Raji (cell line): ENCODE data around the gene TLE7.

ENCODE experiments used
- POLR2A ChIP-seq: IDR thresholded peaks from 2 replicates; pipeline ENCODE4 v1.6.1; 2011; ENCODE audit warnings: low read depth, low read length, control low read depth; ENCODE audit not compliant: insufficient read depth

Gene TLE7

DNA sequence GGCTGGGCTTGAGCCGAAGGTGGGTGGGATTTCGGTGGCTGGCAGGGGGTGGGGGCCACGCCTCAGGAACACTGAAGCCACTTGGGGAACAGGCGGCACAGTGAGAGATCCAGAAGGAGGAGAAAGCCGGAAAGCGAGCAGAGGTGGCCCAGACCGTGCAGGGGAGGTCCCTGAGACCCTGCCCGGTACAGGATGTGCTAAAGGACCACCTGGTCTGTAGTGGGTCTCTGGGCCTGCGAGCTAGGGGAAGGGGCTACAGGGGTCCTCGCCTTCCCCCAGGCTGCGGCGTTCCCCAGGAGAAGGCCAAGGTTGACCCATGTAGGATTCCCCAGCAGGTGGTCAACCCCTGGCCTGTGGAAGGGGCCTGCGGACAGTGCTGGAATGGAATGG lies at the start of gene TLE7:
TSS of gene TLE7 (minus strand) at position 4 of the 390 bp plus-strand sequence. CDS start 8,730 bp downstream, outside the sequence.
- TF ChIP-seq POLR2A, result no peak

DNA sequence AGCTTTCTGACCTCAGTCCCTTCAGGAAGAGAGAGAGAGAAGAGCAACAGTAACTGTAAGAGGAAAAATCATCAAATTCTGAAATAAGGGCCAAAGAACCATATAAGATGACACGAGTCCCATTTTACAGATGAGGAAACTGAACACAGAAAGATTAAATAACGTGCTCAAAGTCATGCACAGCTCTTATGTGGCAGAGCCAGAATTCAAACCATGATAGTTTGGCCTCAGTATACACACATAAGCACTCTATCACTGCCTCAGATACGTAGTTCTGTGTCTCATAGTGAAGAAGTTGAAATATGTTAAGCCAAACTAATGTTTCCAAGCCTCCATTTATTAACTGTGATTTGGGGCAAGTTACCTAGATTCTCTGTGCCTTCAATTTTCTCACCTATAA lies 49.2 kb upstream of the TLE7 start:
- no peak for TF ChIP-seq POLR2A

- TF ChIP-seq POLR2A, result no peak
Observed at GRCh38 chr16:71490361-71490760, 48.5 kb upstream of the TLE7 start.

GRCh38 chr16:71489122-71489521 lies 47.3 kb upstream of the TLE7 start, which contains the start of gene ZNF19:
Gene ZNF19, minus strand, starts transcription at chr16:71489324. Its CDS starts 7,210 bp downstream, at chr16:71482114.
- no peak for TF ChIP-seq POLR2A

DNA sequence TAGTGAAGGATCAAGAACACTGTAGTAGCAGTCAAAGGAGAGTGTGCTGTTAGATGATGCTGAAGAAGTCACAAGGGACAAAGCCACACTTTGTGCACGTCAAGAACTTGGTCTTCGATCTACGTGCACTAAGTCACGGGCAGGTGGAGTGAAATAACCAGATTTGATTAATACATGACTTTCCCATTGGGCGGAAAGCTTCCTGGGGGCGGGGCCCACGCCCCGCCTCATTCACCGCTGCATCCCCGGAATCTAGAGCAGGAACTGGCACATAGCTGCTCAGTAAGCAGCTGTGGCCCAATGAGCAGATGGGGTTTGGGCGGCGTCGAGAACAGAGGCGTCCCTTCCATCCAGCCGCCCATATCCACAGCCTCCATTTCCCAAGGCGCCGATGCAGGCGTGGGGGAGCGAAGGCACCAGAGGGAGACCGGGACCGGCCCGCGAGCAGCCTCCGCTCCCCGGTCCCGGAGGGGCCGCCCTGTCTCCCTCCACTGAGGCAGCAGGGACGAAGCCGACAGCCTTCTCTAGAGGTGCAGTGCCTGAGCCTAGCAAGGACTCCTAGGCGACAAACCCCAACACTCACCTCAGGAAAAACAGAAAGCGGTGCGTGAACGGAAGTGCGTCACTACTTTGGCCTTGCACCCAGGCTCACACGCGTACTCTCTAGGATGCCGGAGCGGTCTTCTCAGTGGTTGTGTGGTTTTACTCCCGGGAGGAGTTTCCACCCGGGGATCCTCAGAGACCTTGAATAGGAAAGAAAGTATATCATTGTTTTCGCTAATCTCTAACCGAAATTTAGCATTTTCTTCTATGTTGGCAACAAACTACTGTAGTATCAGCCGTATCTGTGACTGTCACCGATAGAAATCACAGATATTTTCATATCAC lies 42.4 kb upstream of the TLE7 start:
- TF ChIP-seq POLR2A, result peak; percentile 76

DNA sequence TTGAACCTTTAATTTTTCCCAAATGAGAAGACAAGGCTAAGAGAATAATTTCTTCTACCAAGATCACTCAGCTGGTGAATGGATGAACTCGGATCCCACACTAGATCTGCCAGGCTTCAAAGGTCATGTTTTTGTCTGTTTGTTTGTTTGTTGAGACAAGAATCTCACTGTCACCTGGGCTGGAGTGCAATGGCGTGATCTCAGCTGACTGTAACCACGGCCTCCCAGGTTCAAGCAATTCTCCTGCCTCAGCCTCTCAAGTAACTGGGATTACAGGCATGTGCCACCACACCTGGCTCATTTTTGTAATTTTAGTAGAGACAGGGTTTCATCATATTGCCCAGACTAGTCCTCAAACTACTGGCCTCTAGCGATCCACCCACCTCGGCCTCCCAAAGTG lies 40.7 kb upstream of the TLE7 start:
- TF ChIP-seq POLR2A, result no peak

GRCh38 chr16:71480956-71481355 lies 39.1 kb upstream of the TLE7 start:
- TF ChIP-seq POLR2A, result no peak

DNA sequence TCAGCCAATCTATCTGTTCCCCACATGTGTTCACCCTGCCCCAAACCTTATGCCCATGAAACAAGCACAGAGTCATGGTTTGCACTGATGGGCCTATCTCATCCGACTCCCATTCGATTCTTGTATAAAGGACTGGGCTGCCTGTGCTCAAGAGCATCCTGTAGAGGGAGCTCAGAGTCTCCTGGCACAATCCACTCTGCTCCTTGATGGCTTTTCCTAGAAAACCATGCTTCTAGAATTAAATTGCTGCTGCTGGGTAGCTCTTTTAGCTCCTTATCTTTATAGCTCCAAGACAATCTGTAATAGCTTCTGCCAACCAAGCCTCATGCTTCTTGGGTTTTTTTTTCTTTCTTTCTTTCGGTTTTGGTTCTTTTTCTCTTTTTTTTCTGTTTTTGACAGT lies 37.6 kb upstream of the TLE7 start:
- no peak for TF ChIP-seq POLR2A

DNA sequence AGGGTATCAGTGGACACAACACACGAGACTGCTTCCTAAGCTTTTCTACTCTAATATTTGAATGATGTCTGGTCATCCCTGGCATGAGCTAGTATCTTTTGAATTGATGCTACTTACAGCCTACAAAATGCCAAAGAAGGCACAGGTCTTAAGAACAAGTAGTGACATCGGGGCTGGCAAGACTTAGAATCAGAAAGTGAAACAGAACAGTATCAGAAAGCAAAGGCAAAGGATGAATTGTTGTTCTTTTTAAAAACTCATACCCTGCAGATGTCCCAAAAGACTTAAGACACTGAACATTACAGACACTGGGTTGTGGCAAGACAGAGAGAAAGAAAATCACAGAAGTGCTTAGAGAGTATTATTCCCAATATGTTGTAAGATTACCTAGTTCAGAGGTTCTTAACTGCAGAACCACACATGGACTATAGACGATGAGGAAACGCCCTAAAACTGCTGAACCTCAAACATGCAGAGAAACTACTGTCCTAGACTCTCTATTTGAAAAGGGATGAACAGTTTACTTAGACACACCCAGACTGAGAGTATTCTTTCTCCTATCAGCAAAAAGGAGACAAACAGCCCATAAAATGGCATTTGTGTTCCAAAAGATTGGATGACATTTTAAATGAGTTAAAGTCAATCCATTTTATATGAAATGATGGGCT lies 34.7 kb upstream of the TLE7 start:
- no peak for TF ChIP-seq POLR2A

DNA sequence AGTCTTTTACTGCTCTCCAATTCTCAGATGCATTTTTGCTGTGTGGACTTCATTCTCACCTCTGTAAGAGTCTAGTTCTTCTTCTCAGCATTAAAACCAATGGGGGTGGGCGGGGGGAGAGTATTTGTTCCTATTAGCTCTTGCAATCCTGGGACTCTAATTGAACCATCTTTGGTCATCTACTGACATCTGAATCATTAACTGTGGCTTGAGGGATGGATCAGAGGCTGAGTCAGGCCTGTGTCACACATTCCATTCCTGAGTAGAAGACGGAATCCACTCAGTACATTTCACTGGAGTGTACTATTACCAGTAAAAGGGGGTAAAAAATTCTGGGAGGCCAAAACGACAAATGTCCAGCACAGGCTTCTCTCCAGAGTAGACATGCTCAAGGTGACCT lies 33.0 kb upstream of the TLE7 start:
- no peak for TF ChIP-seq POLR2A

- TF ChIP-seq POLR2A, result no peak
Observed at GRCh38 chr16:71473891-71474290, 32.0 kb upstream of the TLE7 start.

DNA sequence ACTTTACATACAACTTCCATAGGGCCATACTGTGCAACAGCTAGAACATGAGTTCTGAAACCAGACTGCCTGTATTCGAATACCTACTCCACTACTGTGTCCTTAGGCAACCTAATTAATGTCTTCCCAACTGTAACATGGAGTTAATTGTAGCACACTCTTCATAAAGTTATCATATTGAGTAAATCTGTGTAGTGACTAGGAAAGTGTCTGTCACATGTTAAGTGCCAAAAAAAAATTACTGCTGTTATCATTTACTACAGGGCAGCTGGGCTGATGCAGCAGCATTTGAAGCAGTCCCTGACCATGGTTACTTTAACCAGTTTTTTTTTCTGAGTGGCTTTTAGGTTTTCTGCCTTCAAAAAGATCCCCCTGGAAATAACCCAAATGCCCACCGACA lies 31.1 kb upstream of the TLE7 start:
- no peak for TF ChIP-seq POLR2A

DNA sequence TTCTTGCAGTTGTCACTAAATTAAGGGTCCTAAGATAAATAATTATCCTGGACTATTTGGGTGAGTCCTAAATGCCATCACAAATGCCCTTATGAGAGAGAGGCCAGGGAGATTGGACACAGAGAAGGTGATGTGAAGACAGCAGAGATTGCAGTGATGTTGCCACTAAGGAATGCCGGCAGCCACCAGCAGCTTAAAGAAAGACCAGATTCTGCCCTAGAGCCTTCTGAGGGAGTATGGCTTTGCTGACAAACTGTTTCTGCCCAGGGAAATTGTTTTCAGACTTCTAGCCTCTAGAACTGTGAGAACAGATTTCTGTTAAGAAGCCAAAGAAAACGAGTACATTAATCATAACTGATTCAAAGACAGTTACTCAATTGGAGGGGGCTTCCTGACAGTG lies 30.2 kb upstream of the TLE7 start:
- TF ChIP-seq POLR2A, result no peak

- TF ChIP-seq POLR2A, result no peak
Observed at GRCh38 chr16:71467810-71468209, 26.0 kb upstream of the TLE7 start.

DNA sequence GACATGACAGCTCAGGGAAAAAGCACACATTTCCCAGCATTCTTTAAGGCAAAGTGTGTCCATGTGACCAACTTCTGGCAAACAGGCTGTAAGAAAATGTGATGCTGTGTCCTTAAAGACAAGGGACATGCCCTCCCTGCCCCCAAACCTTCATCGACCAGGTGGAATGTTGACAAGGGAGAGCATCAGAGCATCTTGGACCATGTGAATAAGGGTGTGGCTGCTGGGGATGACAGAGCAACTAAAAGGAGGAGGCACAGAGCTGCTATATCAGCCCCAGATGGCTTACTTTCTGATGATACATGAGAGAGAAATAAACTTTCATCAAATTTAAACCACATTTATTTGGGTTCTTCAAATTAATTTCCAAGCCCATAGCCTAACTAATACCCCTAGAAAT lies 22.4 kb upstream of the TLE7 start:
- no peak for TF ChIP-seq POLR2A
